Left hindlimb (tissue), 1 donor: ENCODE results near the gene TRIM28.

ENCODE experiments used
- DNase-seq: peaks from one replicate; pipeline ENCODE4 v3.0.0-alpha.2; 2018

Gene TRIM28

GRCh38 chr19:58579473-58580142, 35.7 kb downstream of the TRIM28 start:
- no peak for DNase-seq

DNA sequence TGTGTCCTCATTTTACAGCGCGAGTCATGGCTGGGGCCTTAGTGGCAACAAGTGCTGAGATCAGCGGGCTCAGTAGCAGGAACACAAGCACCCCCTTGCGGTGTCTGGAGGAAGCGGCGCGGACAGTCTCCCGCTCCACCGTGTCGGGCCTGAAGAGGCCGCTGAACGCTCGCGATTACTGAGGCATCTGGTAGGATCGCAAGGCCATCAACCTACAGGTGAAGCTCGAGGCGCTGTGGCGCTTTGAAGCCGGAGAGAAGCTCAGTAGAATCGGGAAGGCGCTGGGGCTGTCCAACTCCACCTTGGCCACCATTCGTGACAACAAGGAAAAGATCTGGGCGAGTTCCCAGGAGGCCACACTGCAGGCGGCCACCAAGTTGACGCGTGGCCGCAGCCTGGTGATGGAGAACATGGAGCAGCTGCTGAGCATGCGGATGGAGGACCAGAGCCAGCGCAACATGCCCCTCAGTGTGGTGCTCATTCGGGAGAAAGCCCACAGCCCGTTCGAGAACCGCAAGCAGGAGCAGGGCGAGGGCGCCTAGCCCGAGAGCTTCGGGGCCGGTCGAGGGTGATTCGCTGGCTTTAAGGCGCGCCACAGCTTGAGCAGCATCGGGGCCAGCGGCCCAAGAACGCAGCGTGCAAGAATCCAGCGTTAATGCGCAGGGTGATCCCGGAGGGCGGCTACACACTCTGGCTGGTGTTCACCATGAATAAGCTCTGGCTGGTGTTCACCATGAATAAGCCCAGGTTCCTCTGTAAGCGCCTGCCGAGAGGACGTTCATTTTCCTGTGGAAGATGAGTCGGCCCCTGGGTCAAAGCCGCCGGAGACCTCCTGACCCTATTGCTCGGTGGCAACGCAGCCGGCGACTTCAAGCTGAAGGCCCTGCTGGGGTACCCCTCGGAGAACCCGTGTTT, 37.6 kb downstream of the TRIM28 start:
- DNase-seq, result peak; percentile 86

GRCh38 chr19:58582985-58583384, 39.1 kb downstream of the TRIM28 start:
- DNase-seq, result peak; percentile 8

DNA sequence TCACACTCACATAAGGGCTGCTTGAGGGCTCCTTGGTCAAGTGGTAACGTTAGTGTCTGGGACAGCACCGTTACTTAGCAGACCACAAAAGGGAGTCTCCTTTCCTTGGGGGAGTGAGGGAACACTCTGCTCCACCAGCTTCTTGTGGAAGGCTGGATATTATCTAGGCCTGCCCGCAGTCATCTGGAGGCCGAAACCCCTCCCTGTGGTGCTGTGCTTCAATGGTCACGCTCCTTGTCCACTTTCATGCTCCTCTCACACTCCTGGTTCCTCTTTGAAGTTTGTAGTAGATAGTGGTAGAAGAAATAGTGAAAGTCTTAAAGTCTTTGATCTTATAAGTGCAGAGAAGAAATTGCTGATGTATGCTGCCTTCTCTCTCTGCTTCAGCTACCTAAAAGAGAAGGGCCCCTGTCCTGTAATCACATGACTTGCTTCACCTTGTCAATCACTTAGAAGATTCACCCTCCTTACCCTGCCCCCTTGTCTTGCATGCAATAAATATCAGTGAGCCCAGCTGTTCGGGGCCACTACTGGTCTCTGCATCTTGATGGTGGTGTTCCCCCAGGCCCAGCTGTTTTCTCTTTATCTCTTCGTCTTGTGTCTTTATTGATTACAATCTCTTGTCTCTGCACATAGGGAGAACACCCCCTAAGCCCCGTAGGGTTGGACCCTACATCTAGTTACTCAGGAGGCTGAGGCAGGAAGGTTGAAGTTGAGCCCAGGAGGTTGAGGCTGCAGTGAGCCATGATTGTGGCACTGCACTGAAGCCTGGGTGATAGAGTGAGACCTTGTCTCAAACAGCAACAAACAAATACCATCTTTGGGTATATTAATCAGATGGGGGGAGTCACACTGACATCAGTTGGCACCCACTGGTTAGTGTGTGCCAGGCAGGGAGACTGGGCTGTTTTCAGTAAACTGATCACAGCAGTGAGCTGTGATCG, 40.9 kb downstream of the TRIM28 start:
- DNase-seq, result peak; percentile 21

DNA sequence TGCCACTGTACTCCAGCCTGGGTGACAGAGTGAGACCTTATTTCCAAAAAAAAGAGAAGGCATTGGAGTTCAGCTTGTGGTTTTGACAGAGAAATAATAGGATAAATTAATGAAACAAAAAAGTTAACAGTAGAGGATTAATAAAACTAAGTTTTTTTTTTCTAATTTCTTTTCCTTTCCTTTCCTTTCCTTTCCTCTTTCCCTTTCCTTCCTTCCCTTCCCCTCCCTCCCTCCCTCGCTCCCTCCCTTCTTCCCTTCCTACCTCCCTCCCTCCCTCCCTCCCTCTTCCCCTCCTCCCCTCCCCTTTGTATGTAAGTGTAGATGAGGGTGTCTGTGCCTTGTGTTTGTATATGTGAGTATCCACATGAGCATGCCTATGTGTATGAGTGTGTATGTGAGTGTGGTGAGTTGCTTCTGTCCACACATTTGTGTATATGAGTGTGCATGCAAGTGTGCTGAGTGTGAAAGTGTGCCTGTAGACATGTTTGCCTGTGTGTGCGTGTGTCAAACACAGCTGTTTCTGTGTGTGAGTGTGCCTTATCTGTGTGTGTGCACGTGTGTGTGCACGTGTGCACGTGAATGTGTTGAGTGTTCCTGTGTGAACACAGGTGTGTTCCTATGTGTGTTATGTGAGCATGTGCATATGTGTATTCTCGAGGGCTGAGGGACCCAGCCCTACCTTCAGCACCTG, 41.7 kb downstream of the TRIM28 start:
- DNase-seq, result no peak

GRCh38 chr19:58586133-58586765, 42.4 kb downstream of the TRIM28 start:
- peak; percentile 24 for DNase-seq
